Calu3 (cell line): ENCODE data around the gene SMCO4. TPM values are rescaled to one million over a fixed set of nuclear protein-coding genes. Genes with fewer than 3 reads are reported as not detected.
"Not testable (repeated sequence)": the region's sequence is repeated elsewhere in the genome, so short reads cannot be mapped to it uniquely, and the experiment has no call there.

Source experiments
- Bru-seq: library from RNA; stranded (reverse); fragments of 400-500 nt; gene quantifications from one replicate; lab custom pipeline; 2021; lab: Mats Ljungman, UMichigan
- BruChase-seq, 2 experiments: library from RNA; stranded (reverse); fragments of 400-500 nt; gene quantifications; one replicate each; lab custom pipeline; 2021; lab: Mats Ljungman, UMichigan
- BruUV-seq: library from RNA; stranded (reverse); fragments of 400-500 nt; replicated peaks from 2 replicates; lab custom pipeline; 2021; lab: Mats Ljungman, UMichigan
- CTCF ChIA-PET: fragments of 300-600 bp; sonication (Branson Sonifier 250); formaldehyde crosslinking; loops from one replicate; lab custom pipeline; 2022; ENCODE audit warnings: antibody characterized with exemption; lab: Charles Lee
- DNase-seq: peaks from one replicate; pipeline ENCODE4 v3.0.0; 2022
- H3K27ac Mint-ChIP-seq: one replicate; pipeline ENCODE4 v1.8.0; 2022; ENCODE audit warnings: mixed read lengths; ENCODE audit not compliant: unreplicated experiment
- H3K27me3 Mint-ChIP-seq: one replicate; pipeline ENCODE4 v1.8.0; 2022; ENCODE audit warnings: mixed read lengths; ENCODE audit not compliant: unreplicated experiment
- H3K36me3 Mint-ChIP-seq: one replicate; pipeline ENCODE4 v1.8.0; 2022; ENCODE audit warnings: mild to moderate bottlenecking, moderate library complexity, mixed read lengths; ENCODE audit not compliant: insufficient read depth, unreplicated experiment
- H3K4me1 Mint-ChIP-seq: one replicate; pipeline ENCODE4 v1.8.0; 2022; ENCODE audit warnings: mild to moderate bottlenecking, low read depth, mixed read lengths; ENCODE audit not compliant: unreplicated experiment
- H3K4me3 Mint-ChIP-seq: one replicate; pipeline ENCODE4 v1.8.0; 2022; ENCODE audit warnings: mild to moderate bottlenecking, low read depth, moderate library complexity, mixed read lengths; ENCODE audit not compliant: unreplicated experiment
- H3K9me3 Mint-ChIP-seq: one replicate; pipeline ENCODE4 v1.8.0; 2022; ENCODE audit warnings: low read depth, mixed read lengths; ENCODE audit not compliant: unreplicated experiment
- CTCF ChIP-seq: fragments of 200-600 bp; IDR thresholded peaks from one replicate; pipeline ENCODE4 v1.8.0; 2022; ENCODE audit warnings: antibody characterized with exemption; ENCODE audit not compliant: unreplicated experiment
- intact Hi-C: fragments of 100-400 bp; cut with micrococcal nuclease; formaldehyde crosslinking; loops from one replicate; pipeline ENCODE4 v1.10.0; 2022; ENCODE audit not compliant: unreplicated experiment
- long read RNA-seq: library from polyadenylated mRNA; stranded (forward); transcript quantifications from one replicate; pipeline ENCODE4 v2.0.0, GENCODE V29; 2022
- total RNA-seq: library from RNA; stranded (reverse); gene quantifications from 2 replicates; pipeline ENCODE4 v1.2.3, GENCODE V29; 2022

SMCO4 gene, protein sequence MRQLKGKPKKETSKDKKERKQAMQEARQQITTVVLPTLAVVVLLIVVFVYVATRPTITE
- 16.4 and 22.9 TPM in 2 replicates for total RNA-seq
- Bru-seq, nascent RNA, result percentile 61 among the genes with signal in this experiment
- percentile 45 among the genes with signal in this experiment for BruChase-seq, experiment 1, labeled RNA remaining after a 6-hour chase
- BruChase-seq, experiment 2, labeled RNA remaining after a 2-hour chase, result percentile 51 among the genes with signal in this experiment
- long read RNA-seq, transcript SMCO4-201 (3 exons, 1,104 nt), result major isoform, 8 of 16 reads
- long read RNA-seq, partial matches to known transcripts, result 0 of 16 reads
- long read RNA-seq, other reads (novel, unspliced or antisense), result 8 of 16 reads

GRCh38 chr11:93543292-93543977, at the start of gene SMCO4:
Gene SMCO4, minus strand, starts transcription at chr11:93543391. Its CDS starts 64,202 bp downstream, at chr11:93479189.
- Mint-ChIP-seq H3K4me3 (peak within 1 kb of the TSS; percentile 93), H3K27me3 (no peaks in the 10 kb centered on the region), H3K9me3 (no peaks in the 10 kb centered on the region), H3K4me1 (peaks cover 25% of the 10 kb centered on the region), H3K27ac (peak within 1 kb of the TSS; percentile 56), H3K36me3 (peaks cover 22% of the 10 kb centered on the region)
- TF ChIP-seq CTCF, result peak; percentile 52
- peak; percentile 87 for DNase-seq
- no TSS peak for BruUV-seq
- CTCF ChIA-PET, result no interaction called here
- intact Hi-C loops, result loop anchor here (2.0 to 5.0 kb wide), 3 partner anchors 79 to 307 kb away; no protein-coding TSS in a partner anchor

DNA sequence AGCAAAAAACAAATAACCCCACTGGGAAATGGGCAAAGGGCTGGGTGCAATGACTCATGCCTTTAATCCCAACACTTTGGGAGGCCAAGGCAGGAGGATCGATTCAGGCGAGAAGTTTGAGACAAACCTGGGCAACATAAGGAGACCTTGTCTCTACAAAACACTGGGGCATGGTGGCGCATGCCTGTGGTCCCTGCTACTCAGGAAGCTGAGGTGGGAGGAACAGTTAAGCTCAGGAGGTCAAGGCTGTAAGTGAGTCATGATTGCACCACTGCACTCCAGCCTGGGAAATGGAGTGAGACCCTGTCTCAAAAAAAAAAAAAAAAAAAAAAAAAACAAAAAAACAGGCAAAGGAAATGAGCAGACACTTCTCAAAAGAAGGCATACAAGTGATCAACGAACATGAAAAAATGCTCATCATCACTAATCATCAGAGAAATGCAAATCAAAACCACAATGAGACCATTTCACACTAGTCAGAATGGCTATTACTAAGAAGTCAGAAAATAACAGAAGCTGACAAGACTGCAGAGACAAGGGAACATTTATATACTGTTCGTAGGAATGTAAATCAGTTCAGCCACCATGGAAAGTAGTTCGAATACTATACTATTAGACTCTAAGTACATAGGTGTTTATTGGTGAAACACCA, 48.2 kb upstream of the SMCO4 start:
- Mint-ChIP-seq H3K27ac (no peak overlapping the region), H3K4me3 (no peak overlapping the region), H3K9me3 (no peaks in the 10 kb centered on the region), H3K27me3 (no peaks in the 10 kb centered on the region), H3K36me3 (no peaks in the 10 kb centered on the region), H3K4me1 (peaks cover 32% of the 10 kb centered on the region)
- CTCF ChIA-PET, result no interaction called here
- intact Hi-C loops, result no loop called here
- peak; percentile 43 for DNase-seq
- TF ChIP-seq CTCF, result no peak
- no TSS peak for BruUV-seq

- CTCF ChIA-PET, result no interaction called here
- no peaks in the 10 kb centered on the region for H3K36me3 Mint-ChIP-seq
- no peak overlapping the region for H3K4me3 Mint-ChIP-seq
- H3K27me3 Mint-ChIP-seq, result no peaks in the 10 kb centered on the region
- intact Hi-C loops, result no loop called here
- no peak overlapping the region for H3K27ac Mint-ChIP-seq
- no peak for DNase-seq
- BruUV-seq, result no TSS peak
- H3K9me3 Mint-ChIP-seq, result no peaks in the 10 kb centered on the region
- TF ChIP-seq CTCF, result no peak
- peaks cover 32% of the 10 kb centered on the region for H3K4me1 Mint-ChIP-seq
Observed at GRCh38 chr11:93589347-93589746, 46.2 kb upstream of the SMCO4 start.

DNA sequence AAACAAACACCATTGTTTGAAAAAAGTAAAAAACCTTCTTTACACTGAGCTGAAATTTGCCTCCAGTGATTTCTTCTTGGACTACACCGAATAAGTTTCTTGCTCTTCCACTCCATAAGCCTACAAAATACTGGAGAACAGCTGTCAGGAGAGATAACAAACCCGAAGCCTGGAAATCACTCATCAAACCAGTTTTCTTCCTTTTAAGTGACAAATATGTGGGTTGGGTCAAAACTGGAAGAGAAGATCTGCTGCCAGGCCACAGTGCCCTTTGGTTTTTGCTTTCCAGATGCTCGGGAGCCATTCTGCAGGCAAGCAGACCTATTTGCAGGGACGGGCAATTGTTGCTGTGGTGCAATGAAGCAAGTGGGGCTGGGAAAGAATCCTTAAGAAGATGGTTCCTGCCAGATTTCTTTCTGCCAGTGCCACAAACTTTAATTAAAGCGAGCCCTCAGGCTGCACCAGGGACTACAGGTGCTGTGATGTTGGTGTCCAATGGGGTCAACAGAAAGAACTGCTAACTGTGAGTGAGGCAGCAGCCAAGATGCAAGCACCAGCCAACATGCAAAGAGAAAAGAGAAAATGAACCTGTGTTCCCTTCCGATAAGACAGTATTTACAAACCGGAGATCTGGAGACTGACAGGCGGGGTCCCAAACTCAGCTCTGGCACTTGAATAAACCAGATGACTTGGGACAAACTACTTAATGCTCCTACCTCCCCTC, 44.8 kb upstream of the SMCO4 start:
- DNase-seq, result no peak
- BruUV-seq, result no TSS peak
- no peaks in the 10 kb centered on the region for H3K9me3 Mint-ChIP-seq
- H3K27me3 Mint-ChIP-seq, result no peaks in the 10 kb centered on the region
- CTCF ChIA-PET, result no interaction called here
- H3K27ac Mint-ChIP-seq, result no peak overlapping the region
- intact Hi-C loops, result no loop called here
- no peak overlapping the region for H3K4me3 Mint-ChIP-seq
- H3K36me3 Mint-ChIP-seq, result no peaks in the 10 kb centered on the region
- peaks cover 32% of the 10 kb centered on the region for H3K4me1 Mint-ChIP-seq
- TF ChIP-seq CTCF, result no peak

DNA sequence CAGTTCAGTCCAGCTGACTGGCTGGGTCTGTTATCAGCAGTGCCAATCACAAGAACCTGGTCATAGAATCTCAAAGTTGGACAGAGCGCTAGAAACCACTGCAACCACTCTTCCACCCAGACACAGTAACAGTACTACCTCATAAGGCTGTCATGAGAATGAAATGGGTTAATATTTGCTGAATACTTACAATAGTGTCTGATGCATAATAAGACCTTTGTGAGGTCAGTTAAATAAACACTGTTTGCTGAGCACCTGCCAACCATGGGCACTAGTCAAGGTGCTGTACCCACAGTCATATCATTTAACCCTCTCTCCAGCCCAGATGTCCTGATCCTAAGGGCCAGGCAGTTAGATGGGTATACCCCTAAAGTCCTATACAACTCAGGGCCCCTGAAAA, 44.2 kb upstream of the SMCO4 start:
- H3K4me3 Mint-ChIP-seq, intact Hi-C loops, H3K9me3 Mint-ChIP-seq, BruUV-seq, H3K27ac Mint-ChIP-seq, H3K27me3 Mint-ChIP-seq, DNase-seq, H3K36me3 Mint-ChIP-seq: not testable (repeated sequence)
- CTCF ChIA-PET, result interaction anchor here (0.5 kb wide), 1 partner anchor 10 kb away, joined by 3 read pairs; no protein-coding TSS in a partner anchor
- peaks cover 32% of the 10 kb centered on the region for H3K4me1 Mint-ChIP-seq
